ENCODE data around the gene PREX1.
"Not testable (repeated sequence)": the region's sequence is repeated elsewhere in the genome, so short reads cannot be mapped to it uniquely, and the experiment has no call there.

Gene PREX1

GRCh38 chr20:48826480-48826879 lies 1.3 kb downstream of the PREX1 start:
- not testable (repeated sequence) for FAIRE-seq

- no peak for FAIRE-seq
Observed at GRCh38 chr20:48826069-48826468, 1.7 kb downstream of the PREX1 start.

- FAIRE-seq, result no peak
Observed at GRCh38 chr20:48825566-48825920, 2.3 kb downstream of the PREX1 start.

GRCh38 chr20:48824830-48825565 lies 2.8 kb downstream of the PREX1 start:
- no peak for FAIRE-seq

- no peak for FAIRE-seq
Observed at GRCh38 chr20:48823960-48824498, 3.8 kb downstream of the PREX1 start.

GRCh38 chr20:48823476-48823875 lies 4.3 kb downstream of the PREX1 start:
- no peak for FAIRE-seq

GRCh38 chr20:48822879-48823385 lies 4.9 kb downstream of the PREX1 start:
- no peak for FAIRE-seq

- FAIRE-seq, result no peak
Observed at GRCh38 chr20:48822178-48822577, 5.6 kb downstream of the PREX1 start.

GRCh38 chr20:48821261-48821920 lies 6.4 kb downstream of the PREX1 start:
- FAIRE-seq, result no peak

GRCh38 chr20:48820649-48820973 lies 7.2 kb downstream of the PREX1 start:
- FAIRE-seq, result no peak

- no peak for FAIRE-seq
Observed at GRCh38 chr20:48819821-48820648, 7.8 kb downstream of the PREX1 start.

- FAIRE-seq, result no peak
Observed at GRCh38 chr20:48819089-48819488, 8.7 kb downstream of the PREX1 start.

- FAIRE-seq, result no peak
Observed at GRCh38 chr20:48818481-48818987, 9.3 kb downstream of the PREX1 start.

- FAIRE-seq, result no peak
Observed at GRCh38 chr20:48818031-48818370, 9.8 kb downstream of the PREX1 start.

- no peak for FAIRE-seq
Observed at GRCh38 chr20:48817367-48818030, 10.3 kb downstream of the PREX1 start.

- FAIRE-seq, result no peak
Observed at GRCh38 chr20:48816282-48817205, 11.3 kb downstream of the PREX1 start.

- FAIRE-seq, result no peak
Observed at GRCh38 chr20:48815537-48815936, 12.3 kb downstream of the PREX1 start.

- no peak for FAIRE-seq
Observed at GRCh38 chr20:48814633-48815032, 13.2 kb downstream of the PREX1 start.

GRCh38 chr20:48813930-48814546 lies 13.8 kb downstream of the PREX1 start:
- no peak for FAIRE-seq

GRCh38 chr20:48813446-48813747 lies 14.4 kb downstream of the PREX1 start:
- FAIRE-seq, result no peak

Measured in colon (tissue), 2 donors.